HG03108 (cell line): ENCODE results near the gene ATG4B.

Source experiments
- ATAC-seq: cut with Tn5 transposase; IDR thresholded peaks from one replicate; pipeline ENCODE4 v1.9.1; 2021; ENCODE audit warnings: moderate library complexity; ENCODE audit not compliant: unreplicated experiment

Gene ATG4B

GRCh38 chr2:241680827-241681599 is 43.5 kb downstream of the ATG4B start:
- ATAC-seq, result no peak

DNA sequence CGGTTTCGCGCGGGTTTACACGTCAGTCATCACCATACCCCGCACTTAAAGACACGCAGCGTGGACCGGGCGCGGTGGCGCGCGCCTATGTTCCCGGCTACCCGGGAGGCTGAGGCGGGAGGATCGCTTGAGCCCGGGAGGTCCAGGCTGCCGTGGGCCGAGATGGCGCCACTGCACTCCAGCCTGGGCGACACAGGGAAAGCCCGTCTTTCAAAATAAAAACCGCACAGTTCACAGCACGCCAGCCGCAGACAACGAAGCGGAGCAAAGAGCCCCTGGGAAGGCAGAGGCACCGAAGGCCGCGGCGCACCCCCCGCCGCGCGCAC is 48.8 kb downstream of the ATG4B start:
- peak; percentile 7 for ATAC-seq

GRCh38 chr2:241686650-241687425 is 49.3 kb downstream of the ATG4B start, which contains the start of gene DTYMK:
Gene DTYMK (minus strand): TSS chr2:241686815. CDS start chr2:241686783, 32 bp downstream.
- peak; percentile 95 for ATAC-seq

- no peak for ATAC-seq
These were observed 51.8 kb downstream of the ATG4B start for GRCh38 chr2:241689306-241689705.

- no peak for ATAC-seq
These were observed 52.8 kb downstream of the ATG4B start for GRCh38 chr2:241690202-241690717.

DNA sequence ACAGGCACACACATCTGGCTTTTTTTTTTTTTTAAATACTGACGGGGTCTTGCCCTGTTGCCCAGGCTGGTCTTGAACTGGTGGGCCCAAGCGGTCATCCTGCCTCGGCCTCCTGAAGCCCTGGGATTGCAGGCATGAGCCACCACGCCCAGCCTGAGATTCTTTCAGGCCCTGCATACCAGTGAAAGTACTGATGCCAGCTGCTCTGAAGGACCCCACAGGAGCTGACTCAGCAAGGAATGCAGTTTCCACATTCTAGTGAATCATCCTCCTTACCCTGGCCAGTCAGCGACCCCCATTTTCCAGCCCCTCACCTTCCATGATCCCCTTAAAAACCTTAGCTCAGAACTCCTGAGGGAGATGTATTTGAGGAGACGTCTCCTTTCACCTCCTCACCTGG is 55.0 kb downstream of the ATG4B start:
- ATAC-seq, result no peak

DNA sequence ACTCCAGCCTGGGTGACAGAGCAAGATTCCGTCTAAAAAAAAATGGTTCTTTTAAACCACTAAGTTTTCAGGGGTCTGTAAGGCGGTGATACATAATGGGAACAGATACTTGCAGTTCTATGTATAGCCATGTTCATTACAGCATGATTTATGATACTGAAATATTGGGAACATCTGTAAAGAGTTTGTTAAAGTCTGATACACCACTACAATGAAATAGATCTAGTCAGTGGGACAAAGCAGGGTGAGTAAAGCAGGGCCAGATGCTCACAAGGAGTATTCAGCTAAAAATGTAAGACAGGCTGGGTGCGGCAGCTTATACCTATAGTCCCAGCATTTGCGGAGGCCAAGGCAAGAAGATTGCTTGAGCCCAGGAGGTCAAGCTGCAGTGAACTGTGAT is 58.2 kb downstream of the ATG4B start:
- ATAC-seq, result no peak

DNA sequence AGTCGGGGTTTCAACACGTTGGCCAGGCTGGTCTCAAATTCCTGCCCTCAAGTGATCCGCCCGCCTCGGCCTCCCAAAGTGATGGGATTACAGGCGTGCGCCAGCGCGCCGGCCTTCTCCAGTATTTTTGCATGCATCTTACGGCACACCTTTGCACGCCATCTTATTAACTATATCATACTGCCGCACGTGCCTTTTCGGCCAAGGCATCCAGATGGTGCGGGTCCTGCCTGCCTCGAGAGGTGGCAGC is 63.6 kb downstream of the ATG4B start:
- ATAC-seq, result no peak

- ATAC-seq, result peak; percentile 52
These were observed 64.1 kb downstream of the ATG4B start, which contains the start of gene ING5 for GRCh38 chr2:241701399-241702154. Gene ING5 (plus strand): TSS chr2:241702039. CDS start chr2:241702066, 27 bp downstream.

GRCh38 chr2:241702155-241703031 is 64.9 kb downstream of the ATG4B start:
- ATAC-seq, result peak; percentile 74

- no peak for ATAC-seq
These were observed 65.6 kb downstream of the ATG4B start for GRCh38 chr2:241703032-241703604.

DNA sequence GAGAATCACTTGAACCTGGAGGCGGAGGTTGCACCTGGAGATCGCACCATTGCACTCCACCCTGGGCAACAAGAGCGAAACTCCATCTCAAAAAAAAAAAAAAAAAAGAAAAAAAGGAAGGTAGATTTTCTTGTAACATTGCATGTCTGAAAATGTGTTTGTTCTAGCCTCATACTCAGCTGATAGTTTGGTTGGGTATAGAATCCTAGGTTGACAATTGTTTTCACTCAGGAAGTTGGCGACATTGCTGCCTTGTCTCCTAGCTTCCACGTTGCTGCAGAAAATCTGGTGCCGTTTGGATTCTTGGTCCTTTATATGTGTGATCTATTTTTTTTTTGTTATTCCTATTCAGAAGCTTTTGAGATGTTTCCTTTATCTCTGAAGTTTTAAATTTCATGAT is 69.0 kb downstream of the ATG4B start:
- no peak for ATAC-seq

DNA sequence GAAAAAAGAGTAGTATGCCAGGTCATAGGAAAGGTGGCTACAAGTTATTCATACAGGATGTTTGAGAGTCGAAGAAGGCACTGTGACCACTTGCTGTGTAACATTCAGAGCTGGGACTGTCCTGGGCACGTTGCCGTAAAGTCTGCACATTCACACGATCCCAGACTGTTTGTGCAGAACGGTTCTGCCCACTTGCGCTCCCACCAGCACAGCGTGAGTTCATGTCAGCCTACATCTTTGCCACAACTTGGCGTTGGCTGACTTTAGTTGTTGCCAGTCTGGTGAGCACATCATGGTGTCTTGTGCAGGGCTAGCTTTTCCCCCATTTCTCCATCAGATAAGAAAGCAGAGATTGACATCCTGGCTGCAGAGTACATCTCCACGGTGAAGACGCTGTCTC is 71.4 kb downstream of the ATG4B start:
- ATAC-seq, result no peak

DNA sequence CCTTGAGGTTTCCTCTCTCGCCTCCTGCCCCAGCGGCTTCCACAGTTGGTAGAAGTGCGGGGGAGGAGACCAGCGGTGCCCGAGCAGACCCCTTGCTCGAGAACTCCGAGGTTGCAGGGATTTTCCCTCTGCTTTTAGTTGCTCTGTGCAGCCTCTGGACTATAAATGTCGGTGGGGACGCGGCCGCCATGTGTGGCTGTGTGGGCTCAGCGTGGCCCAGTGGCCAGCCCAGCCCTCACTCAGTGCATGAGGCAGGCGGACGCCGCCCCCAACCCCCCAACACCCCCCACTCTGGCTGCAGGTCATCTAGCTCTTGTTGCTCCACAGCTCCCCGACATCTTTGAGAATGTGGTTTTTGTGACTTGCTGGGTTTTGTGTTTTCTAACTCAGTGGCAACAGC is 81.6 kb downstream of the ATG4B start:
- ATAC-seq, result no peak

GRCh38 chr2:241720099-241720498 is 82.6 kb downstream of the ATG4B start:
- ATAC-seq, result no peak

GRCh38 chr2:241720560-241720959 is 83.1 kb downstream of the ATG4B start:
- ATAC-seq, result no peak

GRCh38 chr2:241721852-241722251 is 84.4 kb downstream of the ATG4B start:
- no peak for ATAC-seq

- no peak for ATAC-seq
These were observed 85.5 kb downstream of the ATG4B start for GRCh38 chr2:241722896-241723454.
